Measurements from ENCODE around the gene RIC8B. TPM values are rescaled to one million over a fixed set of nuclear protein-coding genes. Genes with fewer than 3 reads are reported as not detected.

The RIC8B gene
- polyA plus RNA-seq, 1 donor (not counting 4 experiments of a cell fraction or from before 2014, with no cell fraction given): 6.8 TPM

- dilution Hi-C loops (cut with MboI; ENCODE audit: extremely low pct_ligation_motif_present, low sequenced_read_pairs): no loop called here
- H3K9me3 ChIP-seq (ENCODE audit: control insufficient read depth, low read depth, low read length): no peaks in the 10 kb centered on the region
- no peak overlapping the region for H2AFZ ChIP-seq (ENCODE audit: control insufficient read depth, low read length)
- H4K20me1 ChIP-seq (ENCODE audit: control insufficient read depth, extremely low read depth, insufficient read depth, low read length): no peaks in the 10 kb centered on the region
- no peaks in the 10 kb centered on the region for H3K4me1 ChIP-seq (ENCODE audit: control insufficient read depth, extremely low read depth, insufficient read depth, low read length)
- H3K4me2 ChIP-seq (ENCODE audit: control insufficient read depth, extremely low read depth, insufficient read depth, low read depth, low read length): no peak overlapping the region
- FAIRE-seq (no peak), DNase-seq (ENCODE audit: low read depth, low spot score) (no peak)
- H3K4me3 ChIP-seq (ENCODE audit: control insufficient read depth in 2 of 3, extremely low read depth in 1 of 3, insufficient read depth in 2 of 3, low read depth in 1 of 3, low read length in 3 of 3): no peak overlapping the region
- no peaks in the 10 kb centered on the region for H3K36me3 ChIP-seq (ENCODE audit: control insufficient read depth in 2 of 2, extremely low read depth in 1 of 2, insufficient read depth in 2 of 2, low read length in 2 of 2)
- no peak overlapping the region for H3K27ac ChIP-seq (ENCODE audit: control insufficient read depth, insufficient read depth, low read length)
- H3K9ac ChIP-seq (ENCODE audit: control insufficient read depth, extremely low read depth, insufficient read depth, low read length): no peak overlapping the region
- H3K79me2 ChIP-seq (ENCODE audit: control insufficient read depth, insufficient read depth, low read length): no peaks in the 10 kb centered on the region
- H3K9me1 ChIP-seq (ENCODE audit: control insufficient read depth, extremely low read depth, insufficient read depth, low read length): no peaks in the 10 kb centered on the region
- no peaks in the 10 kb centered on the region for H3K27me3 ChIP-seq (ENCODE audit: control insufficient read depth, extremely low read depth, insufficient read depth, low read length)
- TF ChIP-seq, protein P1, sequence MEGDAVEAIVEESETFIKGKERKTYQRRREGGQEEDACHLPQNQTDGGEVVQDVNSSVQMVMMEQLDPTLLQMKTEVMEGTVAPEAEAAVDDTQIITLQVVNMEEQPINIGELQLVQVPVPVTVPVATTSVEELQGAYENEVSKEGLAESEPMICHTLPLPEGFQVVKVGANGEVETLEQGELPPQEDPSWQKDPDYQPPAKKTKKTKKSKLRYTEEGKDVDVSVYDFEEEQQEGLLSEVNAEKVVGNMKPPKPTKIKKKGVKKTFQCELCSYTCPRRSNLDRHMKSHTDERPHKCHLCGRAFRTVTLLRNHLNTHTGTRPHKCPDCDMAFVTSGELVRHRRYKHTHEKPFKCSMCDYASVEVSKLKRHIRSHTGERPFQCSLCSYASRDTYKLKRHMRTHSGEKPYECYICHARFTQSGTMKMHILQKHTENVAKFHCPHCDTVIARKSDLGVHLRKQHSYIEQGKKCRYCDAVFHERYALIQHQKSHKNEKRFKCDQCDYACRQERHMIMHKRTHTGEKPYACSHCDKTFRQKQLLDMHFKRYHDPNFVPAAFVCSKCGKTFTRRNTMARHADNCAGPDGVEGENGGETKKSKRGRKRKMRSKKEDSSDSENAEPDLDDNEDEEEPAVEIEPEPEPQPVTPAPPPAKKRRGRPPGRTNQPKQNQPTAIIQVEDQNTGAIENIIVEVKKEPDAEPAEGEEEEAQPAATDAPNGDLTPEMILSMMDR (optimal IDR thresholded peaks at IDR 0.05 in 1 of 3, IDR thresholded peaks at IDR 0.05 in 1 of 3, conservative IDR thresholded peaks at IDR 0.05 in 1 of 3; ENCODE audit: extremely low read depth in 1 of 3, insufficient read depth in 2 of 3, low read length in 3 of 3): no peak
- no peak for TF ChIP-seq EZH2 (IDR thresholded peaks at IDR 0.05; ENCODE audit: low read length)
Observed at GRCh38 chr12:106861984-106862916, 87.8 kb downstream of the RIC8B start.

DNA sequence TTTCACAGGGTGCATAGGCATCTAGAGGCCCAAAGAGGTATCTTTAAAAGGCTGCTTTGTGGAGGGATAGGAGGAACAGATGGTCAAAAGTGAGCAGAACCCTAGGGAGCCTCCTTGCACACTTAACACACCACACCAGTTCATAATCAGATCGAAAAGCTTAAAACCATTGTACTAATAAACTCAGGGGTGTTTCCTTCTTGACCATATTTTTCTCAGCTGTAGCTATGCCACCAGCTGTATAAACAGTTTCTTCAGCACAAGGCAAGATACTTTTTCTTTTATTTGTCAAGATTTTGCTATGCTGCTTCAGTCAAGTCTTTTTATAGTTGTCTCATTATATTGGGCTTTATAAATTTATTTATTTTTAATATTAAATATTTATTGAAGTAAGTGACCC is 88.7 kb downstream of the RIC8B start:
- TF ChIP-seq, protein P1 (optimal IDR thresholded peaks at IDR 0.05 in 1 of 3, IDR thresholded peaks at IDR 0.05 in 1 of 3, conservative IDR thresholded peaks at IDR 0.05 in 1 of 3; ENCODE audit: extremely low read depth in 1 of 3, insufficient read depth in 2 of 3, low read length in 3 of 3): no peak
- TF ChIP-seq EZH2 (IDR thresholded peaks at IDR 0.05; ENCODE audit: low read length): no peak
- Histone ChIP-seq H3K36me3 (ENCODE audit: control insufficient read depth in 2 of 2, extremely low read depth in 1 of 2, insufficient read depth in 2 of 2, low read length in 2 of 2) (no peaks in the 10 kb centered on the region), H3K27me3 (ENCODE audit: control insufficient read depth, extremely low read depth, insufficient read depth, low read length) (no peaks in the 10 kb centered on the region), H3K9me1 (ENCODE audit: control insufficient read depth, extremely low read depth, insufficient read depth, low read length) (no peaks in the 10 kb centered on the region), H3K79me2 (ENCODE audit: control insufficient read depth, insufficient read depth, low read length) (no peaks in the 10 kb centered on the region), H3K4me3 (ENCODE audit: control insufficient read depth in 2 of 3, extremely low read depth in 1 of 3, insufficient read depth in 2 of 3, low read depth in 1 of 3, low read length in 3 of 3) (no peak overlapping the region), H4K20me1 (ENCODE audit: control insufficient read depth, extremely low read depth, insufficient read depth, low read length) (no peaks in the 10 kb centered on the region), H3K9ac (ENCODE audit: control insufficient read depth, extremely low read depth, insufficient read depth, low read length) (no peak overlapping the region), H3K4me2 (ENCODE audit: control insufficient read depth, extremely low read depth, insufficient read depth, low read depth, low read length) (no peak overlapping the region), H3K27ac (ENCODE audit: control insufficient read depth, insufficient read depth, low read length) (no peak overlapping the region), H2AFZ (ENCODE audit: control insufficient read depth, low read length) (no peak overlapping the region), H3K4me1 (ENCODE audit: control insufficient read depth, extremely low read depth, insufficient read depth, low read length) (no peaks in the 10 kb centered on the region), H3K9me3 (ENCODE audit: control insufficient read depth, low read depth, low read length) (no peaks in the 10 kb centered on the region)
- no peak for FAIRE-seq
- DNase-seq (ENCODE audit: low read depth, low spot score): no peak
- dilution Hi-C loops (cut with MboI; ENCODE audit: extremely low pct_ligation_motif_present, low sequenced_read_pairs): no loop called here

Measured in keratinocyte (primary cell).